ENCODE measurements around the gene COPZ1. TPM values are rescaled to one million over a fixed set of nuclear protein-coding genes. Genes with fewer than 3 reads are reported as not detected.
A peak's percentile ranks its signal among the peaks of the same experiment; 100 is the strongest.

The COPZ1 gene
- total RNA-seq, 1 experiment from 2014 or later = 104 TPM

GRCh38 chr12:54350743-54351142 is 25.8 kb downstream of the COPZ1 start:
- no peak overlapping the region for H3K18ac ChIP-seq (ENCODE audit: insufficient read length, low read depth, low read length)
- H3K27ac Mint-ChIP-seq = peak overlapping the region in 1 of 3 experiments; percentile 65; a peak in 3 of 7 replicates
- H3K27me3 ChIP-seq (ENCODE audit: insufficient read depth, low read length) = no peaks in the 10 kb centered on the region
- no peak overlapping the region for H4K91ac ChIP-seq (ENCODE audit: insufficient read length, low read depth, low read length)
- no peak overlapping the region for H3K23ac ChIP-seq (ENCODE audit: insufficient read length, low read depth, low read length)
- H3K14ac ChIP-seq (ENCODE audit: insufficient read depth, low read length) = no peak overlapping the region
- H2BK120ac ChIP-seq (ENCODE audit: low read depth, low read length, poor library complexity, severe bottlenecking) = no peak overlapping the region
- no peak for DNase-seq
- WGBS (ENCODE audit: extremely low coverage, insufficient read length, low lambda C conversion rate) = no CpG with 5 or more reads among the region's 3 CpGs
- no peaks in the 10 kb centered on the region for H4K20me1 ChIP-seq (ENCODE audit: control insufficient read depth, insufficient read depth, insufficient read length)
- no peak overlapping the region for H4K8ac ChIP-seq (replicated peaks; ENCODE audit: insufficient read length, low read depth, low read length)
- no peak overlapping the region for H2BK20ac ChIP-seq (ENCODE audit: low read depth, low read length, poor library complexity, severe bottlenecking)
- no peak overlapping the region for H3T11ph ChIP-seq (ENCODE audit: low read length)
- peaks cover 8% of the 10 kb centered on the region for H3K23me2 ChIP-seq (ENCODE audit: insufficient read length, low read depth, low read length, poor library complexity, severe bottlenecking)
- H3K4me1 Mint-ChIP-seq = peaks cover 49 to 55% of the 10 kb centered on the region in 2 experiments
- H3K9ac ChIP-seq (ENCODE audit: extremely low read depth, insufficient read length, low read length) = no peak overlapping the region
- H3K27ac ChIP-seq (ENCODE audit: insufficient read length, low read depth, low read length) = no peak overlapping the region
- H3K4ac ChIP-seq (ENCODE audit: low read depth, low read length) = no peak overlapping the region
- H3K4me1 ChIP-seq (ENCODE audit: insufficient read depth, low read length) = peaks cover 17% of the 10 kb centered on the region
- H2BK15ac ChIP-seq (ENCODE audit: low read depth, low read length) = no peak overlapping the region
- no peak overlapping the region for H2BK12ac ChIP-seq (ENCODE audit: insufficient read length, low read depth, low read length)
- no peak overlapping the region for H3K4me2 ChIP-seq (ENCODE audit: insufficient read depth, insufficient read length, low read length)
- H3K56ac ChIP-seq (ENCODE audit: insufficient read length, low read depth, low read length) = no peak overlapping the region
- H3K4me3 Mint-ChIP-seq = peak overlapping the region in 1 of 2 experiments; percentile 88; a peak in 2 of 5 replicates
- H3K9me3 ChIP-seq (ENCODE audit: control insufficient read depth, low read depth, low read length) = no peaks in the 10 kb centered on the region
- no peak overlapping the region for H2BK5ac ChIP-seq (ENCODE audit: insufficient read length, low read length)
- no peak overlapping the region for H4K5ac ChIP-seq (ENCODE audit: insufficient read length, low read depth, low read length)
- no peak for TF ChIP-seq CTCF (conservative IDR thresholded peaks at IDR 0.05)
- H2AFZ ChIP-seq (ENCODE audit: low read length) = no peak overlapping the region
- no peaks in the 10 kb centered on the region for H3K9me3 Mint-ChIP-seq
- H3K36me3 Mint-ChIP-seq (ENCODE audit: insufficient read depth in 1 of 3, low read depth in 3 of 3) = peaks cover 24 to 44% (median 37%) of the 10 kb centered on the region in 3 experiments; a peak in 6 of 7 replicates
- H2AK5ac ChIP-seq (ENCODE audit: insufficient read length, low read length) = no peak overlapping the region
- peaks cover 24% of the 10 kb centered on the region for H3K27me3 Mint-ChIP-seq (ENCODE audit: low read depth)
- H3K79me2 ChIP-seq (ENCODE audit: insufficient read depth, low read length) = no peaks in the 10 kb centered on the region
- H3K79me1 ChIP-seq (ENCODE audit: insufficient read depth, low read depth, low read length, poor library complexity, severe bottlenecking) = no peaks in the 10 kb centered on the region

Measured in H9 (cell line).